Neutrophil (primary cell): Measurements from ENCODE around the gene TPSG1.
"Not testable (repeated sequence)": the region's sequence is repeated elsewhere in the genome, so short reads cannot be mapped to it uniquely, and the experiment has no call there.

ENCODE experiments used
- H3K27ac ChIP-seq: fragments of 200-600 bp; sonication (generic); 2 replicates; pipeline ENCODE4 v1.5.1; 2016; ENCODE audit warnings: mild to moderate bottlenecking, moderate library complexity
- H3K27me3 ChIP-seq: fragments of 200-600 bp; sonication (generic); 2 replicates; pipeline ENCODE4 v1.6.0; 2016; ENCODE audit warnings: mild to moderate bottlenecking
- H3K36me3 ChIP-seq: fragments of 200-600 bp; sonication (generic); 2 replicates; pipeline ENCODE4 v1.5.1; 2017
- H3K4me1 ChIP-seq, 2 experiments: fragments of 200-600 bp in 1 of 2; sonication (generic) in 1 of 2; 1 replicate in 1 of 2; 2 replicates in 1 of 2; pipeline versions ENCODE4 v1.5.1 to v1.6.1; 2013 to 2016; ENCODE audit warnings: low read depth in 1 of 2, low read length in 1 of 2, mild to moderate bottlenecking in 1 of 2, moderate library complexity in 1 of 2; ENCODE audit not compliant: control insufficient read depth in 1 of 2, insufficient read depth in 1 of 2
- H3K4me3 ChIP-seq, 2 experiments: fragments of 200-600 bp in 1 of 2; sonication (generic) in 1 of 2; 1 replicate in 1 of 2; 2 replicates in 1 of 2; pipeline ENCODE4 v1.5.1; 2013 to 2016; ENCODE audit warnings: low read depth in 1 of 2, low read length in 1 of 2, mild to moderate bottlenecking in 1 of 2, moderate library complexity in 1 of 2
- H3K9me3 ChIP-seq: fragments of 200-600 bp; sonication (generic); 2 replicates; pipeline ENCODE4 v1.5.1; 2016
- CTCF ChIP-seq: fragments of 200-600 bp; sonication (generic); IDR thresholded peaks from 2 replicates; pipeline ENCODE4 v1.5.1; 2016; ENCODE audit warnings: antibody characterized with exemption

TPSG1 gene

DNA sequence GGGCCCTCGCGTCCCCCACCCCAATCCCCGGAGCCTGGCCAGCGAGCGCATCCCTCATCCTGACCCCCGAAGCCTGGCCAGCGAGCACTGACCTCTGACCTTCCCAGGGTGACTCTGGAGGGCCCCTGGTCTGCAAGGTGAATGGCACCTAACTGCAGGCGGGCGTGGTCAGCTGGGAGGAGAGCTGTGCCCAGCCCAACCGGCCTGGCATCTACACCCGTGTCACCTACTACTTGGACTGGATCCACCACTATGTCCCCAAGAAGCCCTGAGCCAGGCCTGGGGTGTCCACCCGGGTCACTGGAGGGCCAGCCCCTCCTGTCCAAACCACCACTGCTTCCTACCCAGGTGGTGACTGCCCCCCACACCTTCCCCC, 33.1 kb upstream of the TPSG1 start:
- Histone ChIP-seq H3K9me3 (no peaks in the 10 kb centered on the region), H3K4me3 (no peak overlapping the region), H3K27me3 (peaks cover 46% of the 10 kb centered on the region), H3K36me3 (no peaks in the 10 kb centered on the region), H3K4me1 (no peaks in the 10 kb centered on the region), H3K27ac (no peak overlapping the region)
- no peak for TF ChIP-seq CTCF

DNA sequence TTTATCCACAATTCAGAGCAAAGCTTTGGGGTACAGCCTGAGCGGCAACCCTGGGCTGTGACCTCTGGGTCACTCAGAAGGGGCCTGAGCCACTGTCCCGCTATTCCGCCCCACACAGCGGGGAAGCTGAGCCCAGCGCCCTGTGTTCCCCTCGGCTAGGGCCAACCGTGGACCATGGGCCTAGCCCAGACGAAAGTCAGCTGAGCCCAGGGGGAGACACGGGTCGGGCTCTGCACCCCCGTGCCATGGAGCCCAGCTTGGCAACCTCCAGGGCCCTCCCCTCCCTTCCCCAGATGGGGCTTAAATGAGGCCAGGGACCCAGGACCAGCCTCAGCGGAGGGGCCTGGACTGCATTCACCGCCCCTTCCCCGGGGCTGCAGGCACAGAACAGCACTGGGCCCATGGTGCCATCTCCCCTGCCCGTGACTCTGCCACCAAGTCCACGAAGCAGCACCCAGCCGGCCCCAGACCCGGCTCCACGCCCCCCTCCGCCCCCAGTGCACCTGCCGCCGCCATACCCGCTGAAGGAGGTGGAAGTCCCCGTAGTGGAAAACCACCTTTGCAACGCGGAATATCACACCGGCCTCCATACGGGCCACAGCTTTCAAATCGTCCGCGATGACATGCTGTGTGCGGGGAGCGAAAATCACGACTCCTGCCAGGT, 32.6 kb upstream of the TPSG1 start:
- peaks cover 41% of the 10 kb centered on the region for H3K27me3 ChIP-seq
- H3K4me3 ChIP-seq: no peak overlapping the region
- TF ChIP-seq CTCF: no peak
- H3K4me1 ChIP-seq: no peaks in the 10 kb centered on the region
- H3K36me3 ChIP-seq: no peaks in the 10 kb centered on the region
- H3K9me3 ChIP-seq: no peaks in the 10 kb centered on the region
- H3K27ac ChIP-seq: no peak overlapping the region

GRCh38 chr16:1256874-1257322, 31.8 kb upstream of the TPSG1 start:
- Histone ChIP-seq H3K27ac (no peak overlapping the region), H3K9me3 (no peaks in the 10 kb centered on the region), H3K27me3 (peaks cover 33% of the 10 kb centered on the region), H3K36me3 (no peaks in the 10 kb centered on the region), H3K4me3 (no peak overlapping the region), H3K4me1 (no peaks in the 10 kb centered on the region)
- no peak for TF ChIP-seq CTCF

DNA sequence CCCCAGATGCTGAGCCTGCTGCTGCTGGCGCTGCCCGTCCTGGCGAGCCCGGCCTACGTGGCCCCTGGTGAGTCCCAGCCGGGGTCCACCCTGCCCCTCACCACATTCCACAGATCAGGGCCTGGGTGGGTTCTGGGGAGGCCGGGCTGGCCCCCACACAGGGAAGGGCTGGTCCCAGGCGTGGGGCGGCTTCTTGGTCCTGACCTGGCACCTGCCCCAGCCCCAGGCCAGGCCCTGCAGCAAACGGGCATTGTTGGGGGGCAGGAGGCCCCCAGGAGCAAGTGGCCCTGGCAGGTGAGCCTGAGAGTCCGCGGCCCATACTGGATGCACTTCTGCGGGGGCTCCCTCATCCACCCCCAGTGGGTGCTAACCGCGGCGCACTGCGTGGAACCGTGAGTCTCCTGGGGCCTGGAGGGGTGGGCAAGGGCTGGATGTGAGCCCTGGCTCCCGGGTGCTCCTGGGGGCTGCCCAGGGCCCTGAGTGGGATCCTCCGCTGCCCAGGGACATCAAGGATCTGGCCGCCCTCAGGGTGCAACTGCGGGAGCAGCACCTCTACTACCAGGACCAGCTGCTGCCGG, 31.3 kb upstream of the TPSG1 start:
- not testable (repeated sequence) for H3K4me3 ChIP-seq, H3K27ac ChIP-seq, H3K9me3 ChIP-seq, H3K4me1 ChIP-seq, H3K36me3 ChIP-seq
- peaks cover 27% of the 10 kb centered on the region for H3K27me3 ChIP-seq

DNA sequence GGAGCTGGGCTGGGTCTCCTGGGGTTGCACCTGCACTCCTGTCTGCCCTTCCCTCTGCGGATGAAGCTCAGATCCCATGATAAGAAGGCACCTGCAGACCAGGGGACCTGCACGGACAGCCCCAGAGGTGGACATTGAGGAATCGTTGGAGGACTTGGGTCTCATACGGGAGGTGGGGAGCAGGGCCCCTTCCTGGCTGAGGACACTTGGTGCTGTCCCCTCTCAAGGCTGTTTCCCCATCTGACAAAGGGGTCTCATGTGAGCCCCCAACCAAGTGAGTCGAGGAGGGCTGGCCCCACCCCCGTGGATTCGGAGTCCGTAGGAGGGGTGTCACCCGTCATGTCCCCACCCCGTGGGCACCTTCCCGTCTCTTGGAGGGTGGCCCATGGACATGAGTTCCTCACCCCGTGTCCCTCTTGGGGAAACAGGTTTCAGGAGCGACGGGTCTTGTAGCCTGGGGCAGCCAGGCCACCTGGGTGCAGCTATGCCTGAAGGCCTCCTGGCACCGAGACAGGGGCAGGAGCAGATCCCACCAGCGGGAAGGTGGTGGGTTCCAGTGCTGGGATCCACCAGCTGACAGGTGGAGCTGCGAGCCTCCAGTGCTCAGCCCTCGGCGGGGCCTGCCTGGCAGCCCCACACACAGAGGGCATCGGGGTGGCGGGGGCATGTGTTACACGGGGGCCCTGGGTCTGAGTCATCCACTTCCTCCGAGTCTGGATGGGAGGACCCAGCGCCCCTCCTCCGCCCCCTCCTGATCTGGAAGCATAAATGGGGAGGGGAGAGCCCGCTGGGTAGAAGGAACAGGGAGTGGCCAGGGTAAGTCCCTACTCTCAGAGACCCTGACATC, 30.4 kb upstream of the TPSG1 start, which contains the start of gene TPSD1:
Gene TPSD1, plus strand, starts transcription at position 794 of the 847 bp plus-strand sequence. CDS start 212 bp downstream, outside the sequence.
- not testable (repeated sequence) for H3K9me3 ChIP-seq, H3K36me3 ChIP-seq, H3K4me3 ChIP-seq, H3K27ac ChIP-seq, H3K4me1 ChIP-seq
- peaks cover 19% of the 10 kb centered on the region for H3K27me3 ChIP-seq

DNA sequence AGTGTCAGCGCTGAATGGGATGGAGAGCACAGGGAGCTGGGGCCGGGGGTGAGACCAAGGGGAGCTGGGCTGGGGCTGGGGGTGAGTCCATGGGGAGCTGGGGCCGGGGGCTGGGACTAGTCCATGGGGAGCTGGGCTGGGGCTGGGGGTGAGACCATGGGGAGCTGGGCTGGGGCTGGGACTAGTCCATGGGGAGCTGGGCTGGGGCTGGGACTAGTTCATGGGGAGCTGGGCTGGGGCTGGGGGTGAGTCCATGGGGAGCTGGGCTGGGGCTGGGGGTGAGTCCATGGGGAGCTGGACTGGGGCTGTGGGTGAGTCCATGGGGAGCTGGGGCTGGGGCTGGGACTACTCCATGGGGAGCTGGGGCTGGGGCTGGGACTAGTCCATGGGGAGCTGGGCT, 29.8 kb upstream of the TPSG1 start:
- H3K9me3 ChIP-seq, H3K4me1 ChIP-seq, H3K27ac ChIP-seq, H3K36me3 ChIP-seq, H3K4me3 ChIP-seq: not testable (repeated sequence)
- peaks cover 12% of the 10 kb centered on the region for H3K27me3 ChIP-seq

- H3K36me3 ChIP-seq, H3K27me3 ChIP-seq, H3K9me3 ChIP-seq, H3K4me1 ChIP-seq, H3K27ac ChIP-seq, H3K4me3 ChIP-seq: not testable (repeated sequence)
These were observed 28.8 kb upstream of the TPSG1 start for GRCh38 chr16:1253701-1254364.

DNA sequence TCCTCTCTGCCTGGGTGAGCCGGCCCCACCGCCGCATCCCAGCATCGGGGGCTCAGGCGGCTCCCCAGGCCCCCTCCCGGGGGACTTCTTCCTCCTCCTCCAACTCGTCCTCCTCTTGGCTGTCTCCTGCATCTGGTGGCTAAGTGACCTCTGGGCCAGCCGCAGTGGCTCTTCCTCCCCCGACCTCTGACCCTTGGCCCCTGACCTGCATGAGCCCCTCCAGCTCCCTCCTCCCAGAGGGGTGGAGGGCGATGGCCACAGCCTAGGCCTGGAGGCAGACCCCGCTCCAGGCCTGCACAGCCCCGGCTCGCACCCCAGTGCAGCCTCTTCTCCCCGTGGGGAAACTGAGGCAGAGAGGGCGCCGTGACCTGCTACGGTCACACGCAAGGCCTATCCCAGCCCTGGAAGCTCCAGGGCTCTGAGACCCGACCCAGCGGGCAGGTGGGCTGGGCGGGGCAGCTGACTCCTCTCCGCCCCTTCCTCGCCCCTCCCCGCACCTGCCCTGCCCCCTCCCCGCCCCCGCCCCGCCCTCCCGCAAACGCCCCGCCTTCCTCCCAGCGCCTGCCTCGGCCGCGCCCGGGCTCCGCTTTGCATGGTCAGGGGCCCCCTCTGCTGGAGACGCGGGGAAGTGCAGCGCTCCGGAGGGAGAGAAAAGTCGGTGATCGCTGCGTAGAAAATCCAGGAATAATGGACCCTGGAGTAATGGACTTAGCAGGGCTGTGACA, 24.1 kb upstream of the TPSG1 start:
- H3K9me3 ChIP-seq, H3K4me1 ChIP-seq, H3K36me3 ChIP-seq, H3K4me3 ChIP-seq, H3K27ac ChIP-seq: not testable (repeated sequence)
- peaks cover 25% of the 10 kb centered on the region for H3K27me3 ChIP-seq

DNA sequence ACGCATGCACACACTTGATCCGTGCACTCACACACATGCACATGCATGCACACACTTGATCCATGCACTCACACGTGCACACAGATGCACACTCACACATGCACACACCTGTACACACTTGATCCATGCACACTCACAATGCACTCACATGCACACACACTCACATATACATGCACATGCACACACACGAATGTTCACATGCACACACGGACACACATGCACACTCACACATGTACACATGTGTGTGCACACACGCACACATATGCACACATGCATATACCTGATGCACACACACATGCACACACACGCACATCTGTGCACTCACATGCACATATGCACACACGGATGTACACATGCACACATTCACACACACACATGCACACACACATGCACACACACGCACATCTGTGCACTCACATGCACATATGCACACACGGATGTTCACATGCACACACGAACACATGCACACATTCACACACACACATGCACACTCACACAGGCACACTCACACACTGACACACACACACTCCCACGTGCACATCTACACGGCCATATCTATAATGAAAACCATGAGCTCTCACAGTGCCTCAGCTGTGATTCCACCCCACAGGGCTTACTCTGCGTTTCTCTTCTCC, 23.0 kb upstream of the TPSG1 start:
- H3K36me3 ChIP-seq, H3K4me3 ChIP-seq, H3K4me1 ChIP-seq, H3K27ac ChIP-seq, H3K9me3 ChIP-seq: not testable (repeated sequence)
- peaks cover 25% of the 10 kb centered on the region for H3K27me3 ChIP-seq
